D341Med (cell line): Measurements from ENCODE around the gene MTMR2.

Experiments
- DNase-seq: peaks from one replicate; pipeline ENCODE4 v3.0.0; 2012; ENCODE audit warnings: low spot score

The MTMR2 gene

DNA sequence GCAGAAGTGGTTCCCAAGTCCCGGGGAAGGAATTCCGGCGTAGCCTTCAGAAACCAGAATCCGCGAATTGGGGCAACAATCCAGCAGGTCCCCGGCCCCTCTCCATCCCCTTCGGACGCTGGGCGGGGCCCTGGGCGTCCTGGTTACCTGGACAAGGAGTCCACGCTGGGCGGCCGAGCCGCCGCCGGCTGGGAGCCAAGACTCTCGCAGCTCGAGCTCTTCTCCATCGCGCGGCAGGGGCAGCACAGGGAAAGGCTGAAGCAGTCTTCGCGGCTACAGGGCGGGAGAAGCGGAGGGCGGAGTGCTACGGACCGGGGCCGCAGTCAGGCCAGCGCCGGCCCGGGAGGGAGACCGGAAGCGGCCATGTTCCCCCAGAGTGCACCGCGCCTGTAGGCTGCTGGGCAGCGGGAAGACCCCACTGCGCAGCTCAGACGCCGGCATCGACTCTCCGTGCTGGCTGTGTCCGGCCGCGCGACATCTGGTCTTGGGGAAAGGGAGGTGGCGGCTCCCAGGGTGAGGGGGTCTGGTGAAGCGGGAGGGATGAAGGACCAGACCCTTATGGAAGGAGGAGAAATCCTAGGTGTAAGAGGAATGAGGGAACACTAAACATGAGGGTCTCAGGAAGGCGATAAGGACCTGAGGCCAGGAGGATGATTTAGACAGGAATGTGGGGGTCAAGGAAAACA, at the start of gene MTMR2:
MTMR2 (minus strand) TSS at position 380 of the 686 bp plus-strand sequence; CDS start at position 227, 153 bp downstream.
- DNase-seq = peak; percentile 88

DNA sequence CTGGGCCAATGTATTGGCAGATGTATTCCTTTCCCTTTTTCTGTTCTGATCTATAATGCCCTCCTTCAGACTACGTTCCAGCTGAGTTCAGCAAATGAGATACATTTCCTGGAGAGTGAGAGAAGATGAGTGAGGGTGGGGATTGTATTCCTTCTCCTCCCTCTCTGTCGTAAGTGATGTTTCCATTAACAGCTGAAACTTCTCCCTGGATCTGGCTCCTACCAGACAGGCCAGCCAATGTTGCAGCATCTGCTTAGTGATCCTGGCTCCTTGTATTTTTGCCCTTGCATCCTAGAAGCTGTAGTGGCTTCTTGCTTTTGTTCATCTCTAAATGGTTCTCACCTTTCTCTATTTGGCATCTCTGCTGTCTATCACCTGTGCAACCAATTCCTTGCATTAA, 48.2 kb upstream of the MTMR2 start:
- no peak for DNase-seq

DNA sequence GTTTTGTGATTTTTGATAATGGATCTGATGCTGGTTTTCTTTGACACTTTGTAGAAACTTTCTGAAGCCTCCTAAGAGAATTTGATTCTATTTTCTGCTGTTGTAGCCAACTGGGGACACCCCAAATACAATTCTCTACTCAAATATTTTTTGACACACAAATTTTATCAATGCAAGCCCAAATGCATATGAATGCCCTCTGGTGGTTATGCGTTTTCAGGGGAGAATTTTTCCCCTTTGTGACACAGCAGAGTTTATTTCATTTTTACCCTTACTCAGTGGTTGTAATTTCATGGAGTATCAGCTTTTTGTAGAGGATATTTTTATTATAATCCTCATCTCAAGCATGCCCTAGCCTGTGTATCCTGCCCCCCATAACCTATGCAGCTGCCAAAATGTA, 44.7 kb upstream of the MTMR2 start:
- DNase-seq = no peak

DNA sequence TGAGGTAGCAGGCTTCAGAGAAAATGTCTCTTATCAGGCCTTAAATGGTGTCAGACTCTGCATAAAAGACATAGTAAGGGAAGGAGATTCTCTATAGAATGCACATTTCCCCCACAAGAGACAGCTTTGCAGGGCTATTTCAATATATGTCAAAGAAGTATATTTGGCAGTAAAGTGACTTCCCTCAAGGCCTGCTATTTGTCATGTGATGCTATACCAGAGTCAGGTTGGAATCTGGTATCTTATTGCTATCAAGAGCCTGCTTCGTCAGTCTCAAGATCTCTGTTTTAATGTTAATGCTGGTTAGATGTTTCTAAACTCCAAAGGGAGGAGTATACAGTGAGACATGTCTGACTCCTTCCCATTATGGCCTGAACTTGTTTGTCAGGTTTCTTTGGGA, 40.4 kb upstream of the MTMR2 start:
- no peak for DNase-seq

DNA sequence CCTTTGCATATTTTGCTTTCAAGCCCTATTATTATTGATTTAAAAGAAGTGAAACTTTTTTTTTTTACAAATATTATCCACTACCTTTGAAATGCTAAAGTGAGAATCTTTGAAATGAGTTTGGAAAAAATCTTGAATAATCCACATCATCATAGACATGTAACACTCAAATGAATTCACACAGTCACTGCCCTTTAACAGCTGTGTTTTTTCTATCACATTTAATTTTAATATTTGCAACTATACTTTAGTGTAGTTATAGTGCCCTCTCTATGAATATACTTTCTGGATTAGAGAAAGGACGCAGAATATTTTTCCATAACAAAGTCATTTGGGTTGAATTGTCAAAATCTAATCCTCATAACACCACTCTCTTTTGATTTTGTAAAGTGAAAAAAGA, 37.9 kb upstream of the MTMR2 start:
- no peak for DNase-seq

DNA sequence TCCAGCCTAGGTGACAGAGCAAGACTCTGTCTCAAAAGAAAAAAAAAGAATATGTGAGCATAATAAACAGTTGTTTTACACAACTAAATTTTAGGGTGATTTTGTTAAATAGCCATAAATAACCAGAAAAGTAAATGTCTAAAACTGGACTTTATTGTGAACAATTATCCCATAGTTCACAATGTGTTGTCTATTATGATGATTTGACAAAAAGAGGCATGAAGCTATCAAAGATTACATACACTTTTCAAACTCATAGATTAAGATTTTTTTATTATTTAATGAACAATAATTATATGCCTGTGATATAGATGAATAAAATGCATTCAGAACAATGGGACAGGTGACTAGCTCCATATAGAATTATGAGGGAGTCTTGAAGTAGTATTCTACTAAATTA, 27.0 kb upstream of the MTMR2 start:
- no peak for DNase-seq

DNA sequence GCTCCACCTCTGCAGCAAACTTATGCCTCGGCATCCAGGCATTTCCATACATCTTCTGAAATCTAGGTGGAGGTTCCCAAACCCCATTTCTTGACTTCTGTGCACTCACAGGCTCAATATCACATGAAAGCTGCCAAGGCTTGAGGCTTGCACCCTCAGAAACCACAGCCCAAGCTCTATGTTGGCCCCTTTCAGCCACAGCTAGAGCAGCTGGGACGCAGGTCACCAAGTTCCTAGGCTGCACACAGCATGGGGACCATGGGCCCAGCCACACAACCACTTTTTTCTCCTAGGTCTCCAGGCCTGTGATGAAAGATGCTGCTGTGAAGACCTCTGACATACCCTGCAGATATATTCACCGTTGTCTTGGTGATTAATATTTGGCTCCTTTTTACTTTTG, 24.7 kb upstream of the MTMR2 start:
- no peak for DNase-seq

DNA sequence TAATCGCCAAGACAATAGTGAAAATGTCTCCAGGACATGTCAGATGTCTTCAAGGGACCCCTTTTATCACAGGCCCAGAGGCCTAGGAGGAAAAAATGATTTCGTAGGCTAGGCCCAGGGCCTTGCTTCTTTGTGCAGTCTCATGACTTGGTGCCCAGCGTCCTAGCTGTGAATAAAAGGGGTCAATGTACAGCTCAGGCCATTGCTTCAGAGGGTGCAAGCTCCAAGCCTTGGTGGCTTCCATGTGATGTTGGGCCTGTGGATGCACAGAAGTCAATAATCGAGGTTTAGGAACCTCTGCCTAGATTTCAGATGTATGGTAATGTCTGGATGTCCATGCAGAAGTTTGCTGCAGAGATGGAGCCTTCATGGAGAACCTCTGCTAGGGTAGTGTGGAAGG, 20.7 kb upstream of the MTMR2 start:
- DNase-seq = no peak

DNA sequence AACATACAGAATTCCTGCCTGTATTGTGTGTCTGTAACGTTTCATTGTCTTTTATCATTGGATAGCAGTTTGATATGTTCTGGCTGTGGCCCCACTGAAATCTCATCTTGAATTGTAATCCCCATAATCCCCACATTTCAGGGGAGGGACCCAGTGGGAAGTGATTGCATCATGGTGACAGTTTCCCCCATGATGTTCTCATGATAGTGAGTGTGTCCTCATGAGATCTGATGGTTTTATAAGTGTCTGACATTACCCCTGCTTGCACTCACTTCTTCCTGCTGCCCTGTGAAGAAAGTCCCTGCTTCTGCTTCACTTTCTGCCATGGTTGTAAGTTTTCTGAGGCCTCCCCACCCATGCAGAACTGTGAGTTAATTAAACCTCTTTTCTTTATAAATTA, 19.6 kb upstream of the MTMR2 start:
- DNase-seq = no peak

DNA sequence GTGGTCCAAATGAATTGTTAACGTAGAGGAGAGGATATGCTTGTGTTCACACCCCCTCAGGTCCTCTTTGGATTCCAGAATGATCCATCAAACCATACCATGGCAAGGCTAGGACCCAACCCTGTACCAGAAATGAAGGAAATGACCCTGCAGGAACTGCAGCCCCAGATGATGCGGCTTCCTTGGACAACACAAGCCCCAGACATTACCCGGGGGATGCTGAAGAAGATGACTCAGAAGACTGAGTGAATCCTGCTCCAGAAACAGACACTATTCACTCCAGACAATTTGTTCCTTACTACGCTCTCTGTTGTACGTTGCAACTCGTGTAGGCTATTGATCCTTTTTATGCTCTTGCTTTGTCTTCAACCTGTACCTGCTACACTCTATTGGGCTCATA, 15.2 kb upstream of the MTMR2 start:
- DNase-seq = no peak

DNA sequence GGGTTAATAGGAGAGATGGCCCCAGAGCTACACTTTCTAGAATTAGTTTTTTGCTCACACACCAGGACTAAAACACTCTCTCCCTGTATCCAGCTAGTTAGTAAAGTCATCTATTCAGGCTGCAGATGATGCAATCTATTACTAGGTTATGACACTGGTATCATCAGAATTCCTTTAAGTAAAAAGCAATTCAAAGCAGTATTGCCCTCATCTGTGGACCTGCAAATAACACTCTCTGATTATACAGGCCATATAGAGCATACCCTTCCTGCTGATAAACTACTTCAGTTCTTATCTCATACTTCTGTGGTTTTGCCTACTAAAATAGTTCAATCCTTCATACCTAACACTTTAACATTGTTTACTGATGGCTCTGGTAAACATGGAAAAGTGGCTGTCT, 13.5 kb upstream of the MTMR2 start:
- no peak for DNase-seq

DNA sequence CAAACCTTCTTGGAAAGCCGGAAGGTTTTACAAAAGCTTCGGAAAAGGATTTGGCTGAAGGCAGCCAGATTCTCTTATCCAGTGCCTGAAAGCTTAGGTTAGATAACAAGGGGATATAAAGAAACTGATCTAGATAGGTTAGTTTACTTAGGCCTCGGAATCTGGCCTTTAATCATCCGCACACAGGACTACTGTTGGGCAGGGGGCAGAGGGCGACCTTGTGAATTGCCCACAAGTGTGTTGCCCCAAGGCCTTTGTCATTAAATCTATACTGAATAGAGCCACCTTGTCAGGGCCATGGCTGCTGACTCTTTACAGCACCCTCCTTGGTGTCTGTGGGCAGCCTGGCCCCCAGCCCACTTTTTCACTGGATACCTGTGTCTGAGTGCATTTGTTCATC, 9.7 kb upstream of the MTMR2 start:
- no peak for DNase-seq

DNA sequence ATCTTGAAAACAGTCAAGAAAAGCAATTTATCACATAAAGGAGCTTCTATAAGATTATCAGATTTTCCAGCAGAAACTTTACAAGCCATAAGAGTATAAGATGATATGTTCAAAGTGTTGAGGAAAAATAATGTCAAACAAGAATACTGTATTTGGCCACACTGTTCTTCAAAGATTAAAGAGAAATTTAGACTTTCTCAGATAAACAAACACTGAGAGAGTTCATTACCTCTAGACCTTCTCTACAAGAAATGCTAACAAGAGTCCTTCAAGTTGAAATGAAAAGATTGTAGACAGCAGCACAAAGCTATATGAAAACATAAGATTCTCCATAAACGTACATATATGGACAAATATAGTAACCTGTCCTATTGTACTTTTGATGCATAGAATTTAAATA, 8.0 kb upstream of the MTMR2 start:
- DNase-seq = no peak

DNA sequence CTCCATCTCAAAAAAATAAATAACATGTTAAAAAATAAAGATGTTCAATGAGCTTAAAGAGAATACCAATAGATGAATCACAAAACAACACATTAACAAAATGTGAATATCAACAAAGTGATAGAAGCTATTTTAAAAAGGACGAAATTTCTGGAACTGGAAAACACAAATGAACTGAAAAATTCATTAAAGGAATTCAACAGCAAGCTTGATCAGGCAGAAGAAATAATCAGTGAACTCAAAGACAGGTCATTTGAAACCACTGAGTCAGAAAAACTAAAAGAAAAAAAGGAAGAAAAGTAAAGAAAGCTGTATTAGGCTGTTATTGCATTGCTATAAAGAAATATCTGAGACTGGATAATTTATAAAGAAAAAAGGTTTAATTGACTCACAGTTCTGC, 7.0 kb upstream of the MTMR2 start:
- no peak for DNase-seq

DNA sequence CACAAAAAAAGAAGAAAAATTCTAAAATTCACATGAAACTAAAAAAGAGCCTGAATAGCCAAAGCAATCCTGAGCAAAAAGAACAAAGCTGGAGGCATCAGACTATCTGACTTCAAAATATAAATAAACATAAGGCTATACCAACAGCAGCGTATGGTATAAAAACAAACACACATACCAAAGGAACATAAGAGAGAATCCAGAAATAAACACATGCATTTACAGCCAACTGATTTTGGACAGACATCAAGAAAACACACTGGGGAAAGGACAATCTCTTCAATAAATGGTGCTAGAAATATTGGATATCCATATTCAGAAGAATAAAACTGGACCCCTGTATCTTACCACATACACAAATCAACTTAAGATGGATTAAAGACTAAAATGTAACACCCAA, 2.8 kb upstream of the MTMR2 start:
- no peak for DNase-seq

DNA sequence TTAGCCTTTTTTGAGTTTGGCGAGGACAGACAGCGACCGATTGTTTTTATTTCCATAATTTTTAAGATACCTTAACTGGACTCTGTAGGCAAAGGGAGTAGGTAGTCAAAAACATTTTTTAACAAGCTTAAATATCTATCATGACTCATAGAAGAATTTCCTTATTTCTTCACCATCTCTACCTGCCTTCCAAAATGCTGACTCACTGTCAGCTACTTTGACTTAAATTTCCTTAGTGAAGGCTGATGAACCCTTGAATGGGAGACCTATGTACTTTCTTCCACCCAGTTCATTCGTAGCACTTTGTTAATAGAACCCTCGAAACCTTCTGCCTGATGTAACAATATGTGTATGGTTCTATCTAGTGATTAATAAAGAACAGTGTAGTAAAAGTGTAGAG, 1.1 kb upstream of the MTMR2 start:
- no peak for DNase-seq

DNA sequence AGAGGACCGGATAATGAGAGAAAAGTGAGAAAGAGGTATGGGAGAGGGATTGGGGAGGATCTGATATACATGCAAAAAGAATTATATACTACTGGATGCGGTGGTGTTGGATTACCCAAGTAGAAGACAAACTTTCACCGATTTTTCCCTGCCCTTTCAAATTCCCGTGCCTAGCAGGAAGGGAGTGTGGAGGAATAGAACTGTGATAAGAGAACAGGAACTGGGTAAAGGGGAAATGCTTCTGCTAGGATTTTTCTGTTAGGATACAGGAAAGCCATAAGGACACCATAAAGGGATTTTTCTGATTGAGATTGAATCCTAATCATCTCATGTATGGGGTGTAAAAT, 480 bp upstream of the MTMR2 start:
- DNase-seq = peak; percentile 18

DNA sequence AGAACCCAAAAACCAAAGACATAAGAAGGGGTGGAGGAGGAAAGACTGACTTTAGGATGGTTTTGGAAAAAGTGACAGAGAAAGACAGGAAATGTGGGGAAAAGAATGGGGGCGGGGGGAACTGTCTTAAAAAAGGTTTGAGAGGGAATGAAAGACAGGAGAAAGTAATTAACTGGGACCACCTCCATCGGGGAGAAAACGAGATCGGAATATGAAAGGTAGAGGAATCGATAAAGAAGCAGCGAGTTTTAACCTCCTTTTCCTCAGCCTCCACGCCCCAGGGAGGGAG, 524 bp downstream of the MTMR2 start:
- DNase-seq = no peak

DNA sequence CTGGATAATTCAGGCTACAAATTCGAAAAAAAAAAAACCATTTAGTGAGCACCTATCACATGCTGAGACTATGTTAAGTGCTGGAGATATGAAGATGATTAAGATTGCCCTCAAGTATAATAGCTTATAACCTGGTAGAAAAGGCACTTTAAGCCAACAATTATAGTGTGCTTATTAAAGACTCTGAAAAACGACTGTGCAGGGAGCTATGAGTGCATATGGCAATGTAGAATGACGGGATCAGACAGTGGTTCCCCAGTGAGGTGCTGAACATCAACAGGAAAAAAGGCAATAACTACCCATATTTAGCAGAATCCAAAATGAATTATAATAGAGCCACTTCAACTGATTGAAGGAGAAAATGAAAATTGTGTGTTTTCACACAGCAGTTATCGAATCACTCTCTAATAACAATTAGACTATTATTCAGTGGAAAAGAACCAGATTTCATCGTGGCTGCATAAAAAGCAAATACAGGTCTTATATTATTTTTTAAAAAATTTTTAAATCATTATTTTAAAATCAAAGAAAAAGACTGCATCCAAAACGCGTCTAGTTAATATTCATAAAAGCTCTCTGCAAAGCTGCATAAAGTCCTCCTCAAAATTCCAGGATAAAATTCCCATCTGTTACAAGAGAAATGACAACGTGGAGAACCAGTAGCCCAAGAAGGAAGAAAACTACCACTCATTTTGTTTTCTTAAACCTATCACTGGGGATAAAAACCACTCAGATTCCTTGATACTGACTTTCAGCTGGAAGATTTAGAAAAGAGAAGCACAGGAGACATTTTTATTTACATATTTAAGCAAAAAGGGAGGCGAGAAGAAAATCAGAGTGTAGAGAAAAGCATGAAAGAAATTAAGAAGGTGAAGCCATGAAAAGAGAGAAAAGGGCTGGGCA, 1.1 kb downstream of the MTMR2 start:
- no peak for DNase-seq

DNA sequence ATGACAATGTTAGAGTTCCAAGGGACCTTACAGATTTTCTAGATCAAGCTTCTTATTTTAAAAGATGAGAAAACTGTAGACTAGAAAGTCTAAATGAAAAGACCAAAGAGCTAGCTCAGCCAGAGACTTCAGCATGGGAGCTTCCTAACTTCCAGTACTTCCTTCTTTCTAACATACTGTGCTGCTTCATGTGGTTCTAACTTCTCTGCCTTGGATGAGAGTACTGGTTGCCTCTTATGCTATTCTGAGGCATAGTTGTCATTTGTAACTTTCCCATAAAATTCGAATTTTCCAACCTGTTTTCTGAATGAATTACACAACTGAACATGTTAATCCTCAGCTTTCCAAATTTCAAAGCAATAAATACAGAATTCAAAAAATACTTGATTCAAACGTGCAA, 1.8 kb downstream of the MTMR2 start:
- no peak for DNase-seq

DNA sequence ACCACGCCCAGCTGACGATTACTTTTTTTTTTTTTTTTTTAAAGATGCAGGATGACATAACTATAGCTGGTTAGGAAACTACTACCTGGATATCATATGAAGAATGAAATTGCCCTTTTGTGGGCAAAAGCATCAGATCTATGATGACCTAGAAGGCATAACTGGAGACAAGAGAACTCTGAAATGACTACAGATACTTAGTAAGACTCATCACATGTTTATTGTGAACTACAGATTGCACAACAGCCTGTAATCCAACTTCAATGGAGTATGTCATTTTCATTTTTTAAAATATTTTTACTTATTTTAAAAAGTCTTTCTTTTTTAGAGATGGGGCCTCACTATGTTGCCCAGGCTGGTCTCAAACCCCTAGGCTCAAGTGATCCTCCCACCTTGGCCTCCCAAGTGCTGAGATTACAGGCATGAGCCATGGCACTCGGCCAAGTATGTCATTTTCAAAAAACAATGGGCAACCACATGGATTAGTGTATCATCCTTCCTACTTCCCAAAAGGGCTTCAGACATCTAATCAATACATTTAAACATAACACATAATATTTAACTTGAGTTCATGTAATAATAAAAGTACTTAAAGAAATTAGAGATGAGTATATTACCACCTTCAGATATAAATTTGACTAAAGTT, 3.3 kb downstream of the MTMR2 start:
- DNase-seq = no peak

DNA sequence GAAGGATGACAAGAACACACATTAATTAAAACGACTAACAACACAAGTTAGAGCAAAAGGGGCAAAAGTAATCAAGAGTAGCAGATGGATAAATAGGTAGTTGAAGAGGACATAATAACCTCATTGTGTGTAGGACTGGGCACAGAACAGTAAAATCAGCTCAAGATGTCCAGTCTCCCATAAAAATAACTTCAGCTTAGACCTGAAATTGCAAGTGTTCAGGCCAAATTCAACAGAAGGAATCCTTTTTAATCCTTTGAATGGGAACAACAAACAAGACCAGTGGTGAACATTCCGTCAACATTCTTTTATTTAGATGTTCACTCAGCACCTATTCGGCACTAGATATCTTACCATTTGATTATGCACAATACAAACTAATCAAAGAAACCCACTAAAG, 4.4 kb downstream of the MTMR2 start:
- DNase-seq = no peak

DNA sequence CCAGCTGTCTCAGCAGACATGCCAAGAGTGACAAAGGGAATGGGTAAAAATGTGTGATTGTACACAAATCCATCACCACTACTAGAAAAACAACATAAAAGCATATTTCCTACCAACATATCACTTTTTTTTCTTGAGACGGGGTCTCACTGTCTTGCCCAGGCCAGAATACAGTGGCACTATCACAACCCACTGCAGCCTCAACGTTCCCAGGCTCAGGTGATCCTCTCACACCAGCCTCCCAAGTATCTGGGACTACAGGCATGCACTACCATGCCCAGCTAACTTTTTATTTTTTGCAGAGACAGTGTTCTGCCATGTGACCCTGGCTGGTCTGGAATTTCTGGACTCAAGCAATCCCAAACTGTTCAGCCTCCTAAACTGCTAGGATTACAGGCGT, 5.2 kb downstream of the MTMR2 start:
- no peak for DNase-seq

DNA sequence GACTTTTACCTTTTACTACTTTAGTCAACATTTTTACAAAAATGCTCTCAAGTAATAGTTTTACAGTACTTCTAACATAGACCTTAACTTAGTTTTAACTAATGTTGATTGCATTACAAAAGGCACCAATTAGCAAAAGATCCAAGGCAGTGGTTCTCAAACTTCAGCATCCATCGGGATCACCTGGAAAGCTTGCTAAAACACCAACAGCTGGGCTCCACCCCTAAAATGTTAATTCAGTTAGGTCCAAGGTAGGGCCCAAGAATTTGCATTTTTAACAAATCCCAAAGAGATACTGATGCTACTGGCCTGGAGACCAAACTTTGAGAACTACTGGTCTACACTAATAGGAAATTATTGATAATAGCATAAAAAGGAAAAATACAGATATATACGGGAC, 5.9 kb downstream of the MTMR2 start:
- no peak for DNase-seq
